C1 segment of cervical spinal cord (tissue), 14 donors: ENCODE measurements around the gene CKAP2.
"Not testable (repeated sequence)": the region's sequence is repeated elsewhere in the genome, so short reads cannot be mapped to it uniquely, and the experiment has no call there.

Source experiments
- DNase-seq, 14 donors: peaks; one replicate each; lab custom pipeline; 2025; lab: John Stamatoyannopoulos, UW

The CKAP2 gene

GRCh38 chr13:52454820-52455676 is at the start of gene CKAP2:
CKAP2 (plus strand) TSS chr13:52455478; CDS start chr13:52455557, 79 bp downstream.
- peak; percentile 23 to 95 (median 84) for DNase-seq

GRCh38 chr13:52405767-52406494 is 49.3 kb upstream of the CKAP2 start, which contains the start of gene THSD1:
THSD1 (minus strand) TSS chr13:52406172; CDS start chr13:52402600, 3,572 bp downstream.
- no peak for DNase-seq

GRCh38 chr13:52406629-52407028 is 48.6 kb upstream of the CKAP2 start:
- no peak for DNase-seq

- not testable (repeated sequence) for DNase-seq
These were observed 47.8 kb upstream of the CKAP2 start for GRCh38 chr13:52407436-52407835.

DNA sequence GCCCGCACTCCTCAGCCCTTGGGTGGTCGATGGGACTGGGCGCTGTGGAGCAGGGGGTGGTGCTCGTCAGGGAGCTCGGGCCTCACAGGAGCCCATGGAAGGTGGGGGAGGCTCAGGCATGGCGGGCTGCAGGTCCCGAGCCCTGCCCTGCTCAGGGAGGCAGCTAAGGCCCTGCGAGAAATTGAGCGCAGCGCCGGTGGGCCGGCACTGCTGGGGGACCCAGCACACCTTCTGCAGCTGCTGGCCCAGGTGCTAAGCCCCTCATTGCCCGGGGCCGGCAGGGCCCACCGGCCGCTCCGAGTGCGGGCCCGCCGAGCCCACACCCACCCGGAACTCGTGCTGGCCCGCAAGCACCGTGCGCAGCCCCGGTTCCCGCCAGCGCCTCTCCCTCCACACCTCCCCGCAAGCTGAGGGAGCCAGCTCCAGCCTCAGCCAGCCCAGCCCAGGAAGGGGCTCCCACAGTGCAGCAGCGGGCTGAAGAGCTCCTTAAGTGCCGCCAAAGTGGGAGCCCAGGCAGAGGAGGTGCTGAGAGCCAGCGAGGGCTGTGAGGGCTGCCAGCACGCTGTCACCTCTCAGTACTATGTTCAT is 47.1 kb upstream of the CKAP2 start:
- DNase-seq, result not testable (repeated sequence)

DNA sequence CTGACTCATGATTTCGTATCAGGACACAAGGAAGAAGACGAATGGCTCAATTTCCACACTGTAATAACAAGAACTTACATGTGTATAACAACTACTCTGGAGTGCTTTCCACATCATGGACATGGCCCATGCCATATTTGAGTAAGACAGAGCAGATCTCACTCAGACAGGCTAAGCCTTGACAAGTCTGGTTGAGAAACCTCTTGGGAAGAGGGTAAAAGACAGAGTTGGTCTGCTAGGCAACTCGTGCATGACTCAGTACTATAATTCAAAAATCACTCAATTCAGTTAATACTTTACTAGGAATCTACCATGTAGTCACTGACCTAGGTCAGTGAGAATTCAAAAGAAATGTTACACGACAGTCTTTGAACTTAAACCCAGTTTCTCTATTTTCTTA is 43.6 kb upstream of the CKAP2 start:
- DNase-seq, result no peak

DNA sequence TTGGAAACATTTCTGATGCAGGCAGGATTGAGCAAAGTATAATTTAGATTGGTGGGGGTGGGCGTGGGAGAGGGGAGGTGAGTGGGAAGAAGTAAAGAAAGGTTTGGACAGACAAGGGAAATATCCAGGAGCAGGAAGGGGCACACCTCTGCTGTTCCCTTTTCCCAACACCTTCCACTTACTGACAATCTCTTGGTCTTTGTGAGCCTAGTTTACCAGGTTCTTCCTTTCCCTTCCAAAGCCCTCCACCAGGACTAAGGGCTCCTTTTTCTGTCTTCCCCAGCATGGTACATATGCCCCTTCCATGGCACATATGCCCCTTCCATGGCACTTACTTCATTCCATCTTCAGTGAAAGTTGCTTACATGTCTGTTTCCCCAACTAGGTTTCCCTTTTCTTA is 43.1 kb upstream of the CKAP2 start:
- no peak for DNase-seq

DNA sequence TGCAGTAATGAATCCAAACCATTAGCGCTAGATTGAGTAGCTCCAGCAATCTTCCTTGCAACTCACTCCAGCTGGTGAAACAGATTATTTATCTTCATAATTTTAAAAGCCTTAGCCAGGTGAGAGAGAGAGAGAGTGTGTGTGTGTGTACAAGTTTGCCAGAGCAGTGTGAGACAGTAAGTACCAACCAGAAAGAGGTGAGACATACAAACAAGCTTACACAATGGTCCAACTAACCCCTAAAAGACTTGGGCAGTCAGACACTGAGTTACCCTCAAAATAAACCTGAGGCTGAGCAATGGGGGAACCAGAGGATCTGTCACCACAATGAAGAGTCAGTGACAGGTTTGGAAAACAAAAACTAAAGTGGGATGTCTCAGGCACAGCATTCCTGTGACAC is 41.2 kb upstream of the CKAP2 start:
- no peak for DNase-seq

DNA sequence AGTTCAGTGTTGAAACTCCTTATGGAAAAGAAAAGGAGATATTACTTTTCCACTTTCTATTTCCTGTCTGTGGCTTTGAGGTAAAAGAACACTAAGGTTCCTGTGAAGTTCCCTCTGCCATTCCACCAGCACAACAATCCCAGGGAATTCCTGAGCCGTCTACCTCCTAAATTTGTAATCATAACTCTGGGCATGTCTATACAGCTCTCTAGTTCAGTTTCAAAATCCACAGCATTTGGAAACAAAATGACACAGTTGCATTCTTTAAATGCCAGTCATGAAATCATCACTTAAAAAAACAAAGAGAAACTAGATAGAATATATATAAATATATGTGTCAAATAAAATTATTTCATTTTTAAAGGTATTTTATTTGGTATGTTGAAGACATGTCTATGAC is 40.3 kb upstream of the CKAP2 start:
- DNase-seq, result no peak

DNA sequence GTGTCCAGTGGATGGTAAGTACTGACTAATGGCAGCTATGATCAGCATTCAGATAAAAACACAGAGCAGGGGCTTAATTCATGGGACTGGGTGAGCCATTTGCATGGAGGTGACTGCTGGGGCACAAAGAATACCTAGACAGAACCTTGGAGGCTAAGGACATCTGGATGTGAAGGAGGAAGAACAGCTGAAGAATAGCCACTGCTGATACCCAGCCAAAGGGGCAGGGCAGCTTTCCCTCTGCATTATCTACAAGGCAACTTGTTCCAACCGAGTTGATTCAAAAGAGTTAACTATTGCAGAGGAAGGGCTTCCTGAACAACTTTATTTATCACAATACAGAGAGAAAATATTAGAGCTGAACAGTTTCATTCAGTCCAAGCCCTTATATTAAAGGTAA is 36.2 kb upstream of the CKAP2 start:
- no peak for DNase-seq

- DNase-seq, result no peak
These were observed 34.1 kb upstream of the CKAP2 start for GRCh38 chr13:52421216-52421615.

DNA sequence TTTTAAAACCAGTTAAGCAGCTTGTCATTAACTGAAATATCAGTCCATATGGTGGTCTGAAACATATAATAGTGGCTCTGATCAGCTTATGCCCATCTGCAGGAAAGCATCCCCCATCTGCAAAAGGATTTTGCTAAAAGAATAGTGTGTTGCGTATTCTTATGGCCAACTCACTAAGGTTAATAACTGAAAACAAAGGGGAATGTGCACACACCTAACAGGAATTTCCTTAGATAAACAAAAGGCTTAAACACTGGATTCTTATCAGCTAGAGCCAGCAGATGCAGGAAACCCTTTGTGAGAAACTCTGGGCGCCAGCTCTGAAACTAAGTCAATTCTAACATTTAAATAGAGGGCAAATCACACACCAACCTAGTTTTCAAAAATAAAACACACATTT is 27.0 kb upstream of the CKAP2 start:
- DNase-seq, result no peak

GRCh38 chr13:52432456-52432855 is 22.8 kb upstream of the CKAP2 start:
- DNase-seq, result no peak

DNA sequence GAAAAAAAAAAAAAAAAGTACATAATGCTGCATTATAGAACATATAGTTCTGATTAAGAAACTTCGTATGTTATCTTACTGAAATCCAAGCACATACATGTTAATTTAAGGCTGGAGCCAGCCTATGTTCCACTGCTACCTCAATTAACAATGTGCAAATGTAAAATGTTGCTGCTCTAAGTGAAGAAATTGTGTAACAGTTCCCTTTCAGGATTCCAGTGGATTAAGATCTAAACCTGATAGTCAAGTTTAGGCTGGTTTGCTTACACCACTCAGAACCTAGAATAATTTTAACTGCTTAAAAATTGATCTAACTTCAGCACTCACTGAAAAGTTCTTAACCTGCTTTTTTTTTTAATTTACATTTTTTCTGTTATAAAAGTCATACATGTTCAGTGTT is 9.0 kb upstream of the CKAP2 start:
- DNase-seq, result no peak

GRCh38 chr13:52447354-52447753 is 7.9 kb upstream of the CKAP2 start:
- DNase-seq, result no peak

GRCh38 chr13:52447815-52448552 is 7.3 kb upstream of the CKAP2 start:
- peak in 1 of 14 donors; percentile 8 for DNase-seq

DNA sequence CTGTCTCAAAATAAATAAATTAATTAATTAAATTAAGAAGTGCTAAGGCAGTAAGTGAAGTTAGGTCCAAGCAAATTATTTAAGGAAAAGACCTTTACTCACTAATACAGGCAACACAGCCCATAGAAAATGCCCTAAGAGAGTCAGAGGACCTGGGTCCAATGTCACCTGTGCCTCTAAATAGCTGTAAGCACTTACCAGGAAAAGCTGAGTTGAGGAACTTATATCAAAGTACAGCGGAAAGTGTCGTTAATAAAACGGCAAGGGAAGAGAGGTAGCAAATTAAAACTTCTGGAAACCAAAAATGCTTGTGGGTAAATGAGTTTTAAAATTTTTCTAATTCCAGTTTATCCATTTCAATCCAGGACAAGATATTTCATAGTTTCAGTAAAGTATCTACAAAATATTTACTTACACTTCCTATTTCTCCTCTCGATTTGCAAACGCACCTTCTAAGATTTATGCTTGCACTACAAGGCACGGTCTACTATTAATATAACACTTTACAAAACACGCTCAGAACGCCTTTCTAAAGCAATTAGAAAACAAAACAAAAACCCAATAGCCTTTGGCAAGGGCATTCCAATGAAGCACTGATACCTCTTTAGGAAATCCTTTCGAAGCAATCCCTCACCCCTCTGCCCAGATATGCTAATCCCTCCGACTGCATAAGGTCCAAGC is 5.8 kb upstream of the CKAP2 start:
- peak in 1 of 14 donors; percentile 44 for DNase-seq

GRCh38 chr13:52450012-52450792 is 5.1 kb upstream of the CKAP2 start, which contains the start of gene VPS36:
VPS36 (minus strand) TSS chr13:52450634; CDS start chr13:52450594, 40 bp downstream.
- peak; percentile 55 to 98 (median 88) for DNase-seq

GRCh38 chr13:52450793-52451116 is 4.5 kb upstream of the CKAP2 start:
- DNase-seq, result no peak

DNA sequence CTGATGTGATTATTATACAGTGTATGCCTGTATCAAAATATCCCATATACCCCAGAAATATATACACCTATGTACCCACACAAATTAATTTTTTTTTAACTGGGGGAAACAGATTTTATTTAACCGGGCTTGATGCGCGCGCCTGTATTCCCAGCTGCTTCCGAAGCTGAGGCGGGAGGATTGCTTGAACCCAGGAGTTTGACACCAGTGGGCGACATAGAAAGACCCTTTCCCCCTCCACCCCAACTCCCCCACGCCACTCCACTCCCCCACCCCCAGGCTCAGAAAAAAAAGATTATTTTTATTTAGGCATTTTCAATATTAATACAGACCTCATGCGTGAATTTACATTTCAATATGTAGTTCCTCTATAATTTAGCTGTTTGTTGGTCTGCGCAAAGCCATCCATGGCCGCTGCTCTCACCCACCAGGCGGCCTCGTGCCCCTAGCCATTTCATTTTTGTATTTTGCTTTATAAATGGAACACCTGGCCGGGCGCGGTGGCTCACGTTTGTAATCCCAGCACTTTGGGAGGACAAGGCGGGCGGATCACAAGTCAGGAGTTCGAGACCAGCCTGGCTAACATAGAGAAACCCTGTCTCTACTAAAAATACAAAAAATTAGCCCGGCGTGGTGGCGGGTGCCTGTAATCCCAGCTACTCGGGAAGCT is 4.0 kb upstream of the CKAP2 start:
- peak in 1 of 14 donors; percentile 1 for DNase-seq
